Limb (tissue), 2 donors: ENCODE measurements around the gene PNPLA3.

Source experiments
- DNase-seq, 2 donors: peaks; one replicate each; pipeline ENCODE4 v3.0.0-alpha.2; 2016; ENCODE audit errors: extremely low spot score in 2 of 2

Gene PNPLA3

DNA sequence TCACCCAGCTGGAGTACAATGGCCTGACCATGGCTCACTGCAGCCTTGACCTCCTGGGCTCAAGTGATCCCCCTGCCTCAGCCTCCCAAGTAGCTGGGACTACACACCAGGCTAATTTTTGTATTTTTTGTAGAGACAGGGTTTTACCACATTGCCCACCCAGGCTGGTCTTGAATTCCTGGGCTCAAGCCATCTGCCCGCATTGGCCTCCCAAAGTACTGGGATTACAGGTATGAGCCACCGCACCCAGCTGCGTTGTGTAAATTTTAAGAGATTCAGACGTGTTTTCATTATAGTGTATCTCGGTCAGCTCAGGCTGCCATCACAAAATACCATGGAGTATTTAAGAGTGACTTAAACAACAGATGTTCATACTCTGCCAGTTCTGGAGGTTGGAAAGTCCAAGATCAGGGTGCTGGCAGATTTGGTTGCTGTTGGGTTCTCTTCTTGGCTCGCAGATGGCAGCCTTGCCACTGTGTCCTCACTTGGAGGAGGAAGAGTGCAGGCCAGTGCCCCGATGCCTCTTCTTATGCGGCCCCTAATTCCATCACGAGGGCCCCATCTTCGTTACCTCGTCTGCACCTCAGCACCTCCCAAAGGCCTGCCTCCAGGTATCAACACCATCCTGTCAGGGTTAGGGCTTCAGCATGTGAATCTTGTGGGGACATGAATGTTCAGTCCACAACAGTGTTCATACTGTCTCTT, 67.9 kb downstream of the PNPLA3 start:
- no peak for DNase-seq

DNA sequence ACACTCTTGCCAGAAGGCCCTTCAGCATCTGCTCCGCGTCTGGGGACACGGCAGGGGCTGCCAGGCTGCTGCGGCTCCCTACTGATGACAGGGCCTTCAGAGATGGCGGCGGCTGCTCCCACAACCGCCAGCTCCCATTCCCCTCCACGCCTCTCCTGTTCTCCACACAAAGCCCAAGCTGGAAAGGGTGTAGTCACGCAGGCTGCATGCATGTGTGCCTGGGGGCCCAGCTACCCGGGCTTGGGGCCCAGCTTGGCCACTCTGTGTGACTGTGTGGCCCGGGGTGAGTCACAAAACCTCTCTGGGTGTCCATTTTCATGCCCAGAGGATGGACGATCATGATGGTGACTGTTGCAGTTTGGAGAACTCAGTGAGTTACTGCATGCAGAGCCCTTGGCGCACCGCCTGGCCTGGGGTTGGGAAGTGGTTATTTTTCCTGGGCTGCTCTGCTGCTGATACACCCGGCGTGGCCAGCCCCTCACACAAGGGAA, 68.8 kb downstream of the PNPLA3 start:
- no peak for DNase-seq

DNA sequence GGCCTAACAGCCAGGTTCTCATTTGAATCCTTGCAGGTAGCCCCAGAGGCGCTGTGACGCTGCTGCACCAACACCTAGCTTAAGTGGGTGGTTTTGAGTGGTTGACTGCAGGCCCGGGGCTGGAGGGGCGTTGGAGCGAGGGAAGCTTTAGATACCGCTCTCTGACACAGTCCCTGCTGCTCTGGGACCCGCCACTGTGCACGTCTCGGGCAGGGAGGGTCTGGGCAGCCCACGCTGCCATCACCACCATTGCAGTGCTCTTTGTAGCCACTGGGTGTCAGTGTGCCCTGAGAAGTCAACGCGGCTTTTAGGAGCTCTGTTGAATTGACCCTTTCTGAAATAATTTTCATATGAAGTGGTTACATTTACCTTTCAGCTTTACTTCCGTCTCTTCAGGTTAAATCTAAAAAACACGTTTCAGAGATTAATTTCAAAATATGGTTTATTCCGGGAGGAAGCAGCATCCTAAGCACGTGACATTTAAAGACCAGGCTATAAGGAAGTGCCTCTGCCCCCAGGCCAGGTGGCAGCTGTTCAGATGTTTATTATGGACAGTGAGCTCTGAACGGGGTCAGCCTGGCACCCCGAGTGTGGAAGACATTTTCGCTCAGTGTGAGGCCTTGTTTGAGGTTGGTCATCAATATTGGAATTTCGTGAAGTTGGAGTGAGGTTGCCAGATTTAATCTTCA, 69.6 kb downstream of the PNPLA3 start:
- peak; percentile 75 to 81 for DNase-seq

GRCh38 chr22:43994006-43994405, 70.4 kb downstream of the PNPLA3 start:
- no peak for DNase-seq

DNA sequence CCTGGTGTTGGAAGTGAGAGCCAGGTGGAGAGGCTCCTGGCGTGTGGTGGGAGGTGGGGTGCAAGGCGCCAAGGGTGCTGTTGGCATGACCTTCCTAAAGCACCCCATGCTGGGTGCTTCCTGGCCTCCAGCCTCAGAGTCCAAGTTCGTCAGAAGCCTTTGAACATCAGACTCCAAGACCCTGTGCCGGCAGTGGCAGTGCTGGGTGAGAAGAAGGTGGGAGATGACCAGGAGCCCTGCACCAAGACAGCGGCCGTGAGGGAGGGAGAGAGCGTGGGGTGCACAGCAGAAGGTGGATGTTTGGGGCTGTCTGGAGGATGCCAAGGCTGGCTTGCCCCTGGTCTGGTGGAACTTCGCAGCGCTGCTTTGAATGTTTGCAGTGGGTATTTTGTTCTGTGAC, 70.8 kb downstream of the PNPLA3 start:
- no peak for DNase-seq

DNA sequence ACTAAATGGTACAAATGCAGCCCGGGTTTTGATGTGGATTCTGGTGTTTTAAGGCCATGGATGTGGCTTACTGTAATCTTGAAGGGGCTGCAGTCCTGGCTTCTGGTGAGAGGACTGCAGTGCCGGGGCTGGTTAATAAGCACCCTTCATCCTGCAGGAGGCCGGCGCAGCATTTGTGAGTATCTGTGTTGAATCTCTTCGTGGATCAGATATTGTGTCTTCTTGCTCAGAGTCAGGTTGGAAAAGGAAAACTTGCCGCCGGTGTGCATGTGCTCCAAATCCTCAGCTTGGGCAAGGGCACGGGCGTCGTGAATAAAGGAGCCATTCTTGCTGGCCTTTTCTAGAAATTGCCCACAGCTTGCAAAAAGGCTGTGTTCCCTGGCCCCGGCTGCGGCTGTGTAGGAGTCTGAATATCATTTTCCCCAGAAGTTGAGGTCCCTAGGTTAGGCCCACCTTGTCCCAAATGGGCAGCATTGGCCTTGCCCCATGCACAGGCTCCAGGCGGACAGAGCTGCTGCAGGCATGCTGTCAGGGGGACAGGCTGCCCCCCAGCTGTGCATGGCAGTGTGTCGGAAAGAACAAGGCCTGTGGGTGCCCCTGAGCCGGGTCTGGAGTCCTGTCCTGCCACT, 71.6 kb downstream of the PNPLA3 start:
- no peak for DNase-seq

GRCh38 chr22:43995798-43996169, 72.2 kb downstream of the PNPLA3 start:
- DNase-seq, result no peak

DNA sequence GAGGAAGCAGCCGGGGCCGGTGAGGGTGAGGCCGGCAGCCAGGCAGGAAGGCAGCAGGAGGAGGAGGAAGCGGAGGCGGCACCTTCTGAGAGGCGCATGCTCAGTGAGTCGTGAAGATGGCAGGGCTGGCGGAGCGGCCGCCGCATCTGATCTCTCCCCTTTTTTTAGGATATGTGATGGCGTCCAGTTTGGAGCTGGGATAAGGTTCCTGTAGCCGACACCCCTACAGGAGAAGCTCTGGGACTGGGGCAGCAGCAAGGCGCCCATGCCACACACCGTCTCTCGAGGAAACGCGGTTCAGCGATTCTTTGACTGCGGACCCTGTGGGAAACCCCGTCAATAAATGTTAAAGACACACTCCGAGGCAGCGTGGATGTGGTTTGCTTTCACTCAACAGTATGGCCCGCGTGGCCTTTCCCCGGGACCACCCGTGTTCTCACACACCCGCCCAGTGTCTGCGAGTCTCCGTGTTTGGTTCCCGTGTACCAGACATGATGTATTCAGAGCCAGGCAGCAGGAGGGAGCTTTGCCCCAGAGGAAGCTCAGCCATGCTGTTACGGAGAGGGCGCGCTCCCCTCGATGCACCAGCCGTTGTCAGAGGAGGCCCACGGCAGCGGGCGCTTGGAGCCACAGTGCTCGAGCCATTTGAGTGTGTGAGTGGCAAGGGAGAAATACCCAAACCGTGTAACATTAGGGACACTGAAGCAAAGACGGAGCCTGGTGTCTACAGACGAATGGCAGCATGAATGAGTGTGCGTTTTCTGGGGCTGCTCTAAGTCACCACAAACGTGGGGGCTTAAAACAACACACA, 72.8 kb downstream of the PNPLA3 start:
- DNase-seq, result no peak

GRCh38 chr22:43996981-43997265, 73.3 kb downstream of the PNPLA3 start:
- DNase-seq, result no peak
